H1 (cell line): Measurements from ENCODE around the gene C2CD4D. TPM values are rescaled to one million over a fixed set of nuclear protein-coding genes. Genes with fewer than 3 reads are reported as not detected.
A peak's percentile ranks its signal among the peaks of the same experiment; 100 is the strongest.

ENCODE experiments used
- CTCF ChIA-PET: fragments of 300-600 bp; sonication (Branson Sonifier 250); formaldehyde crosslinking; loops from one replicate; lab custom pipeline; 2021; ENCODE audit not compliant: partially characterized antibody; lab: Charles Lee
- POLR2A ChIA-PET: fragments of 300-600 bp; sonication (Branson Sonifier 250); formaldehyde crosslinking; loops from one replicate; lab custom pipeline; 2021; ENCODE audit warnings: inconsistent platforms; ENCODE audit not compliant: partially characterized antibody; lab: Charles Lee
- DNase-seq, 2 experiments: peaks; one replicate each; pipeline versions ENCODE4 v3.0.0 to v3.0.0-alpha.2; 2010 to 2022; ENCODE audit warnings: low spot score in 2 of 2, low read depth in 1 of 2, mixed read lengths in 1 of 2
- FAIRE-seq: peaks from 2 replicates; lab custom pipeline; 2011; peaks lifted over from hg19 to GRCh38; lab: Jason Lieb, UNC
- H2AFZ ChIP-seq: 2 replicates; pipeline ENCODE4 v1.8.1; 2012; ENCODE audit warnings: low read length, inconsistent platforms
- H2AK5ac ChIP-seq: 2 replicates; pipeline ENCODE4 v1.6.1; 2013; ENCODE audit warnings: low read depth, low read length
- H2BK120ac ChIP-seq: replicated peaks from 2 replicates; pipeline ENCODE3; 2013; ENCODE audit warnings: low read depth, low read length, inconsistent platforms
- H2BK12ac ChIP-seq: 2 replicates; pipeline ENCODE4 v1.6.1; 2013; ENCODE audit warnings: low read depth, low read length
- H2BK15ac ChIP-seq: 2 replicates; pipeline ENCODE4 v1.6.1; 2013; ENCODE audit warnings: low read length
- H2BK20ac ChIP-seq: 2 replicates; pipeline ENCODE4 v1.6.1; 2013; ENCODE audit warnings: low read length
- H2BK5ac ChIP-seq: 2 replicates; pipeline ENCODE4 v1.6.1; 2013; ENCODE audit warnings: low read depth, low read length
- H3K14ac ChIP-seq: 2 replicates; pipeline ENCODE4 v1.6.1; 2013; ENCODE audit warnings: inconsistent platforms; ENCODE audit not compliant: insufficient read length
- H3K18ac ChIP-seq: 2 replicates; pipeline ENCODE4 v1.6.1; 2013; ENCODE audit warnings: low read length; ENCODE audit errors: extremely low read depth
- H3K23ac ChIP-seq: 2 replicates; pipeline ENCODE4 v1.6.1; 2013; ENCODE audit warnings: inconsistent platforms; ENCODE audit not compliant: insufficient read length
- H3K23me2 ChIP-seq: 2 replicates; pipeline ENCODE4 v1.6.1; 2013; ENCODE audit warnings: low read depth, low read length
- H3K27ac ChIP-seq: 2 replicates; pipeline ENCODE4 v1.6.1; 2011; ENCODE audit warnings: low read depth, low read length, inconsistent platforms
- H3K27me3 ChIP-seq, 4 experiments: replicated peaks in 1 of 4; 1 replicate in 1 of 4; 2 replicates in 3 of 4; pipeline versions ENCODE4 v1.6.1 to v1.8.1; 2011 to 2013; ENCODE audit warnings: low read length in 3 of 4, mild to moderate bottlenecking in 3 of 4, inconsistent platforms in 2 of 4, mixed read lengths in 2 of 4, moderate library complexity in 1 of 4; ENCODE audit not compliant: control insufficient read depth in 3 of 4, insufficient read depth in 3 of 4; ENCODE audit errors: extremely low read depth in 1 of 4
- H3K36me3 ChIP-seq, 4 experiments: 2 replicates each; pipeline versions ENCODE4 v1.6.1 to v1.8.1; 2011 to 2013; ENCODE audit warnings: mild to moderate bottlenecking in 4 of 4, low read length in 3 of 4, moderate library complexity in 2 of 4, control low read depth in 1 of 4, inconsistent platforms in 1 of 4; ENCODE audit not compliant: insufficient read depth in 4 of 4, control insufficient read depth in 2 of 4
- H3K4ac ChIP-seq: replicated peaks from 2 replicates; pipeline ENCODE3; 2013; ENCODE audit warnings: low read length, low read depth, mixed read lengths, inconsistent platforms; ENCODE audit not compliant: insufficient read length
- H3K4me1 ChIP-seq, 4 experiments: replicated peaks in 1 of 4; 1 replicate in 1 of 4; 2 replicates in 3 of 4; pipeline versions ENCODE4 v1.6.1 to v1.8.1; 2011 to 2013; ENCODE audit warnings: low read length in 3 of 4, inconsistent platforms in 2 of 4, mixed read lengths in 1 of 4; ENCODE audit not compliant: insufficient read depth in 4 of 4, control insufficient read depth in 3 of 4
- H3K4me2 ChIP-seq, 2 experiments: 2 replicates each; pipeline versions ENCODE4 v1.6.1 to v1.8.1; 2011 to 2013; ENCODE audit warnings: low read depth in 2 of 2, low read length in 2 of 2, control low read depth in 1 of 2, inconsistent platforms in 1 of 2, mild to moderate bottlenecking in 1 of 2; ENCODE audit not compliant: insufficient read depth in 1 of 2
- H3K4me3 ChIP-seq, 4 experiments: fragments of 200-600, 300-600 bp in 1 of 4; sonication (generic), shearing (Covaris generic), sonication (Bioruptor Twin) in 1 of 4; 2 replicates each; pipeline versions ENCODE4 v1.5.1 to v1.8.1; 2011 to 2016; ENCODE audit warnings: low read length in 4 of 4, low read depth in 3 of 4, control low read depth in 2 of 4, inconsistent platforms in 2 of 4, mild to moderate bottlenecking in 2 of 4, mixed read lengths in 1 of 4, moderate library complexity in 1 of 4; ENCODE audit not compliant: insufficient read depth in 2 of 4; ENCODE audit errors: extremely low read depth in 1 of 4
- H3K56ac ChIP-seq: replicated peaks from 2 replicates; pipeline ENCODE3; 2013; ENCODE audit warnings: low read depth, mild to moderate bottlenecking, mixed read lengths, low read length, inconsistent platforms; ENCODE audit not compliant: insufficient read length
- H3K79me1 ChIP-seq: 2 replicates; pipeline ENCODE4 v1.6.1; 2013; ENCODE audit warnings: low read depth, low read length, control low read depth
- H3K79me2 ChIP-seq, 2 experiments: 2 replicates each; pipeline versions ENCODE4 v1.6.1 to v1.8.1; 2012 to 2013; ENCODE audit warnings: low read length in 2 of 2, mild to moderate bottlenecking in 2 of 2, inconsistent platforms in 1 of 2; ENCODE audit not compliant: insufficient read depth in 2 of 2, control insufficient read depth in 1 of 2
- H3K9ac ChIP-seq, 4 experiments: replicated peaks in 1 of 4; 1 replicate in 1 of 4; 2 replicates in 3 of 4; pipeline versions ENCODE4 v1.6.1 to v1.8.1; 2011 to 2013; ENCODE audit warnings: low read depth in 3 of 4, low read length in 3 of 4, control low read depth in 2 of 4, mild to moderate bottlenecking in 2 of 4, moderate library complexity in 2 of 4, inconsistent platforms in 1 of 4; ENCODE audit errors: extremely low read depth in 1 of 4
- H3K9me3 ChIP-seq, 2 experiments: 2 replicates each; pipeline versions ENCODE4 v1.6.1 to v1.8.1; 2012 to 2013; ENCODE audit warnings: mild to moderate bottlenecking in 2 of 2, moderate library complexity in 2 of 2, control low read depth in 1 of 2, inconsistent platforms in 1 of 2, low read depth in 1 of 2, low read length in 1 of 2, mixed read lengths in 1 of 2; ENCODE audit not compliant: insufficient read depth in 2 of 2
- H4K20me1 ChIP-seq, 2 experiments: replicated peaks in 1 of 2; 2 replicates each; pipeline versions ENCODE3 to v1.8.1; 2011 to 2013; ENCODE audit warnings: inconsistent platforms in 2 of 2, low read length in 2 of 2, mild to moderate bottlenecking in 1 of 2; ENCODE audit not compliant: insufficient read depth in 2 of 2, control insufficient read depth in 1 of 2
- H4K5ac ChIP-seq: 2 replicates; pipeline ENCODE4 v1.6.1; 2013; ENCODE audit warnings: low read length, low read depth, mixed read lengths, inconsistent platforms; ENCODE audit not compliant: insufficient read length
- H4K8ac ChIP-seq: 2 replicates; pipeline ENCODE4 v1.8.0; 2013; ENCODE audit warnings: mild to moderate bottlenecking, moderate library complexity, low read length, inconsistent platforms; ENCODE audit not compliant: insufficient read depth; ENCODE audit errors: extremely low read depth
- H4K91ac ChIP-seq: replicated peaks from 2 replicates; pipeline ENCODE3; 2013; ENCODE audit warnings: low read length, mixed read lengths, inconsistent platforms; ENCODE audit not compliant: insufficient read length
- ATF3 ChIP-seq: IDR thresholded peaks from 2 replicates; pipeline ENCODE4 v1.6.1; 2011; ENCODE audit warnings: low read depth, mild to moderate bottlenecking, low read length; ENCODE audit not compliant: insufficient read depth
- CBX8 ChIP-seq: fragments of 300-800, 300-1000 bp; sonication (generic); IDR thresholded peaks from 2 replicates; pipeline ENCODE4 v1.7.1; 2016; ENCODE audit warnings: low read depth, low read length, borderline replicate concordance
- CTBP2 ChIP-seq: IDR thresholded peaks from 2 replicates; pipeline ENCODE4 v1.7.0; 2011; ENCODE audit warnings: borderline replicate concordance, mild to moderate bottlenecking, moderate library complexity, mixed read lengths, low read length; ENCODE audit not compliant: insufficient read depth, insufficient read length
- EZH2 ChIP-seq: fragments of 200-600 bp; sonication (generic); IDR thresholded peaks from 2 replicates; pipeline ENCODE4 v1.7.1; 2012; ENCODE audit warnings: low read depth, mild to moderate bottlenecking, moderate library complexity, low read length, inconsistent platforms; ENCODE audit not compliant: severe bottlenecking
- JUND ChIP-seq: IDR thresholded peaks from 2 replicates; pipeline ENCODE4 v1.6.1; 2011; ENCODE audit warnings: mild to moderate bottlenecking, improper control_type of control experiment, low read length
- TBP ChIP-seq: IDR thresholded peaks from 2 replicates; pipeline ENCODE4 v1.6.1; 2011; ENCODE audit warnings: low read depth, low read length, improper control_type of control experiment
- YY1 ChIP-seq: IDR thresholded peaks from 2 replicates; pipeline ENCODE4 v1.6.1; 2011; ENCODE audit warnings: low read depth, mild to moderate bottlenecking, low read length
- WGBS, 2 experiments: shearing (Covaris generic) in 1 of 2; methylation state at CpG; one replicate each; pipeline versions ENCODE4 v1.1.6 to v1.1.7; 2013 to 2015; ENCODE audit warnings: low lambda C conversion rate in 2 of 2, mixed read lengths in 2 of 2, inconsistent platforms in 1 of 2, low coverage in 1 of 2, missing lambda C conversion rate in 1 of 2; ENCODE audit not compliant: insufficient replicate concordance in 2 of 2, insufficient coverage in 1 of 2, insufficient read length in 1 of 2; ENCODE audit errors: extremely low coverage in 1 of 2, missing lambda C conversion rate in 1 of 2; 5-methylcytosine and 5-hydroxymethylcytosine counted together
- polyA plus RNA-seq, 7 experiments: library from polyadenylated mRNA; depleted of rRNA in 3 of 7; stranded (reverse) in 5 of 7; unstranded in 2 of 7; fragments of >200 nt in 5 of 7; fragments of 200-250 nt in 2 of 7; gene quantifications; 1 replicate in 5 of 7; 2 replicates in 1 of 7; 4 replicates in 1 of 7; pipeline versions ENCODE4 v1.2.1 to v1.2.3, GENCODE V29; 2011 to 2013; ENCODE audit warnings: missing spikeins in 2 of 7, mixed read lengths in 2 of 7
- total RNA-seq: library from RNA; stranded (reverse); fragmentation: NEBNext Ultra II Directional; extraction: Animal tissue kit (Norgen Biotek cat#: 25700); gene quantifications from 2 replicates; pipeline ENCODE4 v1.2.1, GENCODE V29; 2021

C2CD4D gene
- total and polyA plus RNA-seq, 2 of the 8 experiments (the other 6 are each of a cell fraction or from before 2014, with no cell fraction given), result 0.41 to 0.71 TPM

DNA sequence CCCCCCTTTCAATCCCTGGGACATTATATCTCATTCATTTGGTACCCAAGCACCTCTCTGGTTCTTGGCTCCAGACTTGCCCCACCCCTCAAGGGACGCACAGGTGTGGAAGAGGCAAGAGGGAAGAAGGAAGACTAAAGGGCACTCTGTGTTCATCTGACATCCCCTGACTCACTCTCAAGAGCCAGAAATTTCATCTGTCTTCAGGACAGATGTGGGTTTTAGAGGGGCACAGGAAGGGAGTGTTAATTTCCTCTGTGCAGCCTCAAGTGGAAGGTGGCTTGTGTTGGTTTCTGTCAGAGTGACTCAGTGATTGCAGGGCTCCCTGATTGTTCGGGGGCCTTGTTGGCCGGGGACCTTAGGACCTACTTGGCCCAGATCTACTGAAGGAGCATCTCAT is 2.4 kb downstream of the C2CD4D start:
- Histone ChIP-seq H4K20me1 (no peaks in the 10 kb centered on the region), H2AFZ (no peak overlapping the region), H3K4me3 (peak overlapping the region in 1 of 4 experiments; percentile 69; a peak in 1 of 8 replicates), H4K91ac (no peak overlapping the region), H4K5ac (no peak overlapping the region), H3K79me1 (no peaks in the 10 kb centered on the region), H3K36me3 (no peaks in the 10 kb centered on the region), H2BK120ac (no peak overlapping the region), H4K8ac (no peak overlapping the region), H3K27me3 (peaks cover 10 to 24% (median 21%) of the 10 kb centered on the region in 4 experiments), H3K9me3 (no peaks in the 10 kb centered on the region), H3K4ac (no peak overlapping the region), H3K9ac (no peak overlapping the region), H3K4me1 (peaks cover 4 to 17% (median 9%) of the 10 kb centered on the region in 4 experiments), H3K56ac (no peak overlapping the region), H2AK5ac (peak overlapping the region; percentile 29; the same call in 1 of the 2 replicates), H3K18ac (no peak overlapping the region), H2BK12ac (peak overlapping the region; percentile 85), H2BK20ac (no peak overlapping the region), H3K23me2 (peaks cover 23% of the 10 kb centered on the region), H3K23ac (no peak overlapping the region), H3K79me2 (no peaks in the 10 kb centered on the region), H3K4me2 (peak overlapping the region in 1 of 2 experiments; percentile 77; a peak in 2 of 4 replicates), H2BK5ac (0 out of 2 replicates have a peak overlapping the region, but pooled peaks have one; percentile 30), H3K14ac (no peak overlapping the region), H3K27ac (no peak overlapping the region), H2BK15ac (0 out of 2 replicates have a peak overlapping the region, but pooled peaks have one; percentile 29)
- WGBS, 2 experiments, result 79% methylated on average over 3 of the region's 3 CpGs; no CpG with 5 or more reads in 1 of the 2 experiments
- ChIA-PET CTCF (interaction anchor here (0.6 to 3.7 kb wide), 38 partner anchors 9 to 315 kb away, joined by 3 to 26 read pairs (median 4); partner anchors contain the start of gene CELF3), POLR2A (interaction anchor here (0.6 to 1.2 kb wide), 4 partner anchors 12 to 123 kb away, joined by 3 to 5 read pairs (median 4); partner anchors contain the start of genes MRPL9 and TDRKH)
- no peak for DNase-seq
- TF ChIP-seq CTBP2 (no peak), JUND (no peak), ATF3 (no peak), TBP (no peak), EZH2 (no peak), CBX8 (no peak), YY1 (no peak)
- no peak for FAIRE-seq
